NK-92 treated with Interleukin-12 subunit alpha and Interleukin-12 subunit beta, amount 100 ng/mL, for 24 hours (cell line): ENCODE results near the gene LRRTM1.

Experiments used
- DNase-seq: peaks from one replicate; lab custom pipeline; 2025; lab: John Stamatoyannopoulos, UW

Gene LRRTM1, protein sequence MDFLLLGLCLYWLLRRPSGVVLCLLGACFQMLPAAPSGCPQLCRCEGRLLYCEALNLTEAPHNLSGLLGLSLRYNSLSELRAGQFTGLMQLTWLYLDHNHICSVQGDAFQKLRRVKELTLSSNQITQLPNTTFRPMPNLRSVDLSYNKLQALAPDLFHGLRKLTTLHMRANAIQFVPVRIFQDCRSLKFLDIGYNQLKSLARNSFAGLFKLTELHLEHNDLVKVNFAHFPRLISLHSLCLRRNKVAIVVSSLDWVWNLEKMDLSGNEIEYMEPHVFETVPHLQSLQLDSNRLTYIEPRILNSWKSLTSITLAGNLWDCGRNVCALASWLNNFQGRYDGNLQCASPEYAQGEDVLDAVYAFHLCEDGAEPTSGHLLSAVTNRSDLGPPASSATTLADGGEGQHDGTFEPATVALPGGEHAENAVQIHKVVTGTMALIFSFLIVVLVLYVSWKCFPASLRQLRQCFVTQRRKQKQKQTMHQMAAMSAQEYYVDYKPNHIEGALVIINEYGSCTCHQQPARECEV

DNA sequence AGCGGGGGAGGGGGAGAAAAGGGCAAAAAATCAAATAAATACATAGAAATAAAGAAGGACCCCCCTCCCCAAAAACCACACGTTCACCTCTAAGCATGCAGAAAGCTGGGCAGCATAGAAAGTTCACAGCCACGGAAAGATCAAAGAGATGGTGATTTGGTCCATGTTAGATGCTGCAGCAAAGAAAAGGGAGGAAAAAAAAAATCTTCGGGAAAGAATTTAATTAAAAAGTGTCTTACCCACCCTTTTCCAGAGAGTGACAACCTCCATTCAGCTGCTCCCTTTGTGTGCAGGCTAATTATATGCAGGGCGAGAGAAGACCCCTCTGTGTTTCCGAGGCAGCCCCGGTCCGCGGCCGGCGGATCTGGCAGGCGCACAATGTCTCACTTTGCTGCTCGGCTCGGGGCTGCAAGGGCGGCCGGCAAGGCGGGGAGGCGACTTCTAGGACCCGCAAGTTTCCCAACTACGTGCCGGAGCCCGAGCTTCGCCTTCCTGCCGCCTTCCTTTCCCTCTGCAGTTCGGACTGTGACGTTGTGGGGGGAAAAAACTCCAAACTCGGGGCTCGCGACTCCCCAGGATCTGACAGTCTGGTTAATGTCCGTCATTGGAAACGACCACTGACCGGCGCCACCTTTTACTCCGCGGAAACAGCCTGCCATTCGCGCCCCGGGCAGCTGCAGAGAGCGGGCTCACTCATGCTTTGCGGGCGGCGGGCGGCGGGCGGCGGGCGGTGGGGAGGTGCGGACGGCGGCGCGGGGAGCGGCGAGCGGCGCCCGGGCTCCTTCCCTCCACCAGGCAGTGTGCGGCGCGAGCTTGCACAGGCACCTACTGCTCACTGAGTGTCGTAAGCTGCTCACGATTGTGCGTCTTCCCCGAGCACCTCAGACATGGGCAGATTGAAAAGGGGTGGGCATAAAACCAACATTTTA lies at the start of gene LRRTM1:
Gene LRRTM1 (minus strand): TSS at position 844 of the 929 bp plus-strand sequence. CDS start 933 bp downstream, outside the sequence.
- DNase-seq = no peak

- DNase-seq = no peak
These were observed 46.7 kb upstream of the LRRTM1 start for GRCh38 chr2:80351231-80351630.

GRCh38 chr2:80348953-80349352 lies 44.4 kb upstream of the LRRTM1 start:
- no peak for DNase-seq

GRCh38 chr2:80348078-80348477 lies 43.5 kb upstream of the LRRTM1 start:
- DNase-seq = no peak

GRCh38 chr2:80340022-80340421 lies 35.5 kb upstream of the LRRTM1 start:
- DNase-seq = no peak

DNA sequence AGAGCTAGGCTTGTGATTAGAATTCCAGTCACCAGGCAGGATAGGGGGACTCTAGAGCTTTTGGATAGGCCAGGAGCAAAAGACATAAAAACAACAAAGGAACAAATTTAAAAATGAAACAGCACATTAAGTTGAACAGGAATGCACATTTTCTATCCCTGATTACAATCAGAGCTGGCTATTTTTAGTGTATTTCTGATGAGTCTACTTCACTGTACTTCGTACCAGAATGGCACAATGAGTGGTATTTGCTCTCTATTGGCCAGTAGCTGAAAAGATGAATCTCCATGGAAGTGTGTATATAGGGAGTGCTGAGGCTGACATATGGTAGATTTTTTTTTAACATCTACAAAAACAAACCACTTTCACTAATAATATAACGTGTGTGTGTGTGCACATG lies 34.2 kb upstream of the LRRTM1 start:
- DNase-seq = no peak

GRCh38 chr2:80335411-80335810 lies 30.9 kb upstream of the LRRTM1 start:
- DNase-seq = no peak

DNA sequence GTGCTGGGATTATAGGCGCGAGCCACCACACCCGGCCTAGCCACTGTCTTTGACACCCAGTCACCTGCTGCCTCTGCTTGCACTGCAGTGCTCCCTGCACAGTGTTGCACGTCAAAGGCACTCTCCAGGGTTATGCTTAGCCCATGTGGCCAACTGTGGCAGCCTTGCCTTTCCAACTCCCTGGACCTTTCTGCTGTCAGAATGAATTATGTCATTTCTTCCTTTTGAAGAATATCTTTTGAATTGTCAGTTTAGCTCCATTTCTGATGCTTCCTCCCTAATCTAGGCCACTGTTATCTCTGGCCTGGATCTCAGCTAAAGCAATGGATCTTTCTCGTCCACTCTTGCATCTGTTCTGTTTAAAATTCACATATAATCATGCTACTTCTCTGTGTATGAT lies 29.3 kb upstream of the LRRTM1 start:
- no peak for DNase-seq

DNA sequence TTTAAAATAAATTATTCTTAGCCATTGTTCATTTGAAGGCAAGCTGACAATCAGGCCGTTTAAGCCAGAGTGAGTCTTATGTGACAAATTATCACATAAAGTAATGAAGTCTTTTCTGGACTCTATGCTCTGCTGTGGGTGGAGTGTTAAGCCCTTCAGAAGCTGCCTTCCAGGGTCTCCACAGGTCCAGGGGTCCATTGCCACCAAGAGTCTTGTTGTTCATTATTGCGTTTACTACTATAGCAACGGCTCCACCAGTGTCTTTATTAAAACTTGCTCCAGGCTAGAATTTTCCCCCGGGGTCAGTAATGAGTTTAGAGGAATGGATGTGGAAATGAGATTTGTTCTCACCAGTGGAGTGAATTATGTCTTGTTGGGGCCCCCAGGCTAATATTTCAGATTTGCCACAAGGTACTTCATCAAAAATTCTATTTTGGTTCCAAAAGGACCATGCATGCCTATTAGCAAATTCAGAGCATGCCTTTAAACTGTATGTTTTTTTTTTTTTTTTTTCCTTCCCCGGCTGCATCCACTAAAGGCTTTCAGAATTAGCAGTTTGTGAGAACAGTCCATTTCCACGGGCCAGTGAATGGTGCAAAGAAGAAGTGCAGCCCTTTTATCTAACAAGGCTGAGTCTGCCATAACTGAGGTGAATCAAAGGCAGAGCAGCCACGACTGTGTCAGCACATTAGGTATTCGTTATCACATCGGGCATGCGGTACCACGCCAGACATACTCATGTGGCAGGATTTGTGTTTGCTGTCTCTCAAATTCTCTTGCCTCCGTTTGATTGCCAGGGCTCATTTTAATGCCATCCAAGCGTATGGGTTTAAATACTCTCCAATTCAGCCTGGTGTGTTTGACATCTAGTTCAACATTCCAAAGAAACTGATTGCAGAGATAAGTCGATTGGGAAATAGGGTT lies 26.2 kb upstream of the LRRTM1 start:
- no peak for DNase-seq

GRCh38 chr2:80329491-80329890 lies 24.9 kb upstream of the LRRTM1 start:
- no peak for DNase-seq

DNA sequence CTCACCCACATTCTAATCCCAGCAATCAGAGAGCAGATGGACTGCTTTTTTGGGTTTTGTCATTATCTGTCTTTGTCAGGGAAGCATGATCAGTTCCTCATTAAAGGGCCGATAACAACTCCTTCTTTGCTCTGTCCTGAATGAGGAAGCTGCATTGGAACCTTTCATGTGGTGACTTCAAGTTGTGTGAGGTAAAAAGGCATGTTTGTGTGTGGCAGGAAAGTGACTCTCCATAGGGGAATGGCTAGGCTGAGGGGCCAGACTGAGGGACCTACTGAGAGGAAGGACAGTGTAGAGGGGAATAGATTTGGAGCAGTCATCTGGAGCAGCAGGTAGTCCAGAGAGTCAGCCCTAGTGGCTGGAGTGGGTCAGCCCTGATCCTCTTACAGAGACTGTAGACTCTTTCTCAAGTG lies 23.6 kb upstream of the LRRTM1 start:
- DNase-seq = no peak

- DNase-seq = no peak
These were observed 22.3 kb upstream of the LRRTM1 start for GRCh38 chr2:80326861-80327260.

GRCh38 chr2:80326214-80326613 lies 21.7 kb upstream of the LRRTM1 start:
- no peak for DNase-seq

GRCh38 chr2:80324525-80324924 lies 20.0 kb upstream of the LRRTM1 start:
- DNase-seq = no peak

DNA sequence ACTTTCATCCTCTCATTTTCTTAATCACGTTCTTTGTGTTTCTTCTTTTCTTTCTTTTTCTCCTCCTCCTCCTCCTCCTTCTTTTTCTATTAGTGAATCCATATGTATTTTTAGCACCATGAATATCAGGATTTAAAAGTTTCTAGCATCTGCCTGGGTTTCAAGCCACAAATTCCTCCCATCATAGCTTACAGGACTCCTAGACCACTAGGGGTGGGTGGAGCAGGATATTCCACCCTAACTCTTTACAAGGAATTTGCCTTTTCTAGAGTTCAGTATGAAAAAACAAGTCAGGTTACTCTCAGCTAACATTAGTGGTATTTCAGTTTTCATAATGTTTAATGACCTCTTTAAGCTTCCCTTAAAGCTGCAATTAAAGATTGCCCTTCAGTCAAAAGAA lies 19.1 kb upstream of the LRRTM1 start:
- no peak for DNase-seq

DNA sequence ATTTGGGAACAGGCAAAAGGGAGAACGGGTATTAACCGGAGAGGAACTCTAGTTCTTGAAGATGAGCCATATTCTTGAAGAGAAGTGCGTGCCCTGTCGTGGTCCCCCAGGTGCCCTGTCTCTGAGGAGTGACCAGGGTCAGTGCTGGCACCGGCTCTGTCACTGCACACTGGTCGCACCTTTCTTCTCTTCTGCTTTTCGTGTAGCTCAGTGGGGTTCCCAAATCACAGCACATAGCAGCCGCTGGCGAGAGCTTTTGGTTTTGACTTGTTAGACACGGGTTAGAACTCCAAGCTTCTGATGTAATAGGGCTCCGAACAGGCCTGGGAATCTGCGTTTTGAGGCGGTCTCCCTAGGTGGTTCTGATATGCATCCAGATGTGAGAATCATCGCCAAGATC lies 18.4 kb upstream of the LRRTM1 start:
- no peak for DNase-seq

- DNase-seq = no peak
These were observed 17.9 kb upstream of the LRRTM1 start for GRCh38 chr2:80322311-80322920.

- no peak for DNase-seq
These were observed 7.8 kb upstream of the LRRTM1 start for GRCh38 chr2:80312282-80312839.

DNA sequence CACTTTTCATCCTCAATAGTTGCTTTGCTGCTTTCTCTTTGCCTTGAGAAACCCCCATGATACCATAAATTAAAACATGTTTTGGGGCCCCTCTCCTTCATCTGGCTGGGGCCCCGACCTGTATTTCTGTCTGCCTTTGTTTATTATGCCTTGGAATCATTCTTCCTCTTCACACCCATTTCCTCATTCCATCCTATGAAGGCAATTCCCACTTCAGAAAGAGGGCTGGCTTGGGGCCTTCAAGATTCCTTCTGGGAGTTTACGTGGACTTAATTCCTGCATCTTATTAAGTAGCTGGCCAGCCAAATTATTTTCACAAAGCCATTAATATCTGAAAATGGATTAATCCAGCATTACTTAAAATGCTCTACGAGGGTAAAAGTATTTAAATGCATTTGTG lies 6.8 kb upstream of the LRRTM1 start:
- DNase-seq = no peak

DNA sequence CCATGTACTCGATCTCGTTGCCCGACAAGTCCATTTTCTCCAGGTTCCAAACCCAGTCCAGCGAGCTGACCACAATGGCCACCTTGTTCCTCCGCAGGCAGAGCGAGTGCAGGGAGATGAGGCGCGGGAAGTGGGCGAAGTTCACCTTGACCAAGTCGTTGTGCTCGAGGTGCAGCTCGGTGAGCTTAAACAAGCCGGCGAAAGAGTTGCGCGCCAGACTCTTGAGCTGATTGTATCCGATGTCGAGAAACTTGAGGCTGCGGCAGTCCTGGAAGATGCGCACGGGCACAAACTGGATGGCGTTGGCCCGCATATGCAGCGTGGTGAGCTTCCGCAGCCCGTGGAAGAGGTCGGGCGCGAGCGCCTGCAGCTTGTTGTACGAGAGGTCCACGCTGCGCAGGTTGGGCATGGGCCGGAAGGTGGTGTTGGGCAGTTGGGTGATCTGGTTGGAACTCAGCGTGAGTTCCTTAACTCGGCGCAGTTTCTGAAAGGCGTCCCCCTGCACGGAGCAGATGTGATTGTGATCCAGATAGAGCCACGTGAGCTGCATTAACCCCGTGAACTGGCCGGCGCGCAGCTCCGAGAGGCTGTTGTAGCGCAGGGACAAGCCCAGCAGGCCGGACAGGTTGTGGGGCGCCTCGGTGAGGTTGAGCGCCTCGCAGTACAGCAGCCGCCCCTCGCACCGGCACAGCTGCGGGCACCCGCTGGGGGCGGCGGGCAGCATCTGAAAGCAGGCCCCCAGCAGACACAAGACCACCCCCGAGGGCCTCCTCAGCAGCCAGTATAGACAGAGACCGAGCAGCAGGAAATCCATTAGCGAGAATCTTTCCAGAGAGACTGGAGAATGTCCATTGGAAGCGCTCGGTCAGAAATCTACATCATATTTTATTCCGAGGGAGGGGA lies 1.3 kb downstream of the LRRTM1 start:
- DNase-seq = no peak
